ENCODE results near the gene FKBP5.

The FKBP5 gene

DNA sequence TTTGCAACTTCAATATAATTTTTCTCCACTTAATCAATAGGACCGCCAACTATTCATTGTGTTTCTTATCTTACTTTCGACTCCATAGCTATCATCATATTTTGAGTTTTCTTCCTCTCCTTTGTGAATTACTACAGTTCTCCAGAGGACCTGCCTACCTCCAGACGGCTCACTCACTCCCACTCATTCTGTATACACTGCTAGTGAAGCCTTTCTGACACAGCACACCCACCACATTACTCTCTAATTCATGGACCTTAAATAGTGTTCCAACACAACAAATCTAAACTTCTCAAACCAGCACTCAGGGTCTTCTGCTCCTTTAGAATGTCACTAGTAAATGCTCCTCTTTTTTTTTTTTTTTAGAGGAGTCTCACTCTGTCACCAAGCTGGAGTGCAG lies 23.8 kb downstream of the FKBP5 start:
- TF ChIP-seq, protein P1, sequence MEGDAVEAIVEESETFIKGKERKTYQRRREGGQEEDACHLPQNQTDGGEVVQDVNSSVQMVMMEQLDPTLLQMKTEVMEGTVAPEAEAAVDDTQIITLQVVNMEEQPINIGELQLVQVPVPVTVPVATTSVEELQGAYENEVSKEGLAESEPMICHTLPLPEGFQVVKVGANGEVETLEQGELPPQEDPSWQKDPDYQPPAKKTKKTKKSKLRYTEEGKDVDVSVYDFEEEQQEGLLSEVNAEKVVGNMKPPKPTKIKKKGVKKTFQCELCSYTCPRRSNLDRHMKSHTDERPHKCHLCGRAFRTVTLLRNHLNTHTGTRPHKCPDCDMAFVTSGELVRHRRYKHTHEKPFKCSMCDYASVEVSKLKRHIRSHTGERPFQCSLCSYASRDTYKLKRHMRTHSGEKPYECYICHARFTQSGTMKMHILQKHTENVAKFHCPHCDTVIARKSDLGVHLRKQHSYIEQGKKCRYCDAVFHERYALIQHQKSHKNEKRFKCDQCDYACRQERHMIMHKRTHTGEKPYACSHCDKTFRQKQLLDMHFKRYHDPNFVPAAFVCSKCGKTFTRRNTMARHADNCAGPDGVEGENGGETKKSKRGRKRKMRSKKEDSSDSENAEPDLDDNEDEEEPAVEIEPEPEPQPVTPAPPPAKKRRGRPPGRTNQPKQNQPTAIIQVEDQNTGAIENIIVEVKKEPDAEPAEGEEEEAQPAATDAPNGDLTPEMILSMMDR (IDR thresholded peaks at IDR 0.05; ENCODE audit: control insufficient read depth, insufficient read depth, low read depth, low read length, missing control alignments) = no peak
- H3K4me3 ChIP-seq (ENCODE audit: control insufficient read depth, low read depth, low read length) = no peak overlapping the region
- DNase-seq (ENCODE audit: low read depth) = no peak

DNA sequence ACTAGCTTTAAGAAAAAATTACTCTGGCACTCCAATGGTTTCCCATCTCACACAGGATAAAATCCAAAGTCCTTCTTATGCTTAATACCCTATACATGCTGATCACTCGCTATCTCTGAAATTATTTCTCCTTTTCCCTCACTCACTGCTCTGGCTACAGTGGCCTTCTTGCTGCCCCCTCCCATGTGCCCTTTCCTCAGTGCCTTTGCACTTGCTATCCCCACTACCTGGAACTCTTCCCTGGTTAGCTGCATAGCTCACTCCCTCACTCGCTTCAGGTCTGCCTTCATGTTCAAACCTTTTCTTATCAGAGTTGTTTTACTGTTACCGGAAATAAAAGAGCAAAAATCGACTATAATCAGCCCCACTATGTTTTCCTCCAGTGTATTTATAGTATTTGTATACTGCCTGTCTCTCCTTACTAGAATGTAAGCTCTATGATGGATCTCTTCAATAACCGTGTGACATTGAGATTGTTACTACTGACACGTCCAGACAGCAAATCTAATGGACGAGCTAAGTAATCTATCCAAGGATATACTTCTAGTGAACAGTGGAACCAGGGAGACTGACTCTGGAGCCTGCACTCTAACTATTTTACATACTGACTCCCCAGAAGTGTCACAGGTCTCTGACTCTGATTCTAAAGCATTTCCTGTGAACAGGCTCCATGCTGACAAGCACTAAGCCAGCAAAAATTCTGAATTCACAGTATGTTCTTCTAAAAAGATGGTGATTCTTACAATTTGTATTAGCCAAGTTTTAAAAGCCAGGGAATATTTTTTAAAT lies 25.1 kb downstream of the FKBP5 start:
- DNase-seq (ENCODE audit: low read depth) = no peak
- H3K4me3 ChIP-seq (ENCODE audit: control insufficient read depth, low read depth, low read length) = no peak overlapping the region
- TF ChIP-seq, protein P1 (IDR thresholded peaks at IDR 0.05; ENCODE audit: control insufficient read depth, insufficient read depth, low read depth, low read length, missing control alignments) = no peak

DNA sequence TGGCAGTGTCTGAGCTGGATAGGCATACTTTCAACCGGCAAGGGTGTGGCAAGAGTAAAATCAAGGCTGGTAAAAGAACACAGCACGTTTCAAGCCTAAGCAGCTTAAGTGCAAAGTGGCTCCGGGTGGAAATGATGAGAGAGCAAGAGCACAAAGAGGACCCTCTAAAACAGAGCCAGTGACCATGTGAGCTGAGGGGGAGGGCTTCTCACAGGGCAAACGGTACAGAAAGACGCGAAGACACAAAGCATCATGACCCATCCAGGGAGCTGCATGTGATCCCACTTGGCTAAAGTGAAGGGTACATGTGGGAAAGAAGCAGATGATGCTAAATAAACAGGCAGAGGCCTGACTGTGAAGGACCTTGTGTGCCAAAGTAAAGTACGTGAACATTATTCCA lies 25.7 kb downstream of the FKBP5 start:
- no peak for DNase-seq (ENCODE audit: low read depth)
- TF ChIP-seq, protein P1 (IDR thresholded peaks at IDR 0.05; ENCODE audit: control insufficient read depth, insufficient read depth, low read depth, low read length, missing control alignments) = no peak
- no peak overlapping the region for H3K4me3 ChIP-seq (ENCODE audit: control insufficient read depth, low read depth, low read length)

DNA sequence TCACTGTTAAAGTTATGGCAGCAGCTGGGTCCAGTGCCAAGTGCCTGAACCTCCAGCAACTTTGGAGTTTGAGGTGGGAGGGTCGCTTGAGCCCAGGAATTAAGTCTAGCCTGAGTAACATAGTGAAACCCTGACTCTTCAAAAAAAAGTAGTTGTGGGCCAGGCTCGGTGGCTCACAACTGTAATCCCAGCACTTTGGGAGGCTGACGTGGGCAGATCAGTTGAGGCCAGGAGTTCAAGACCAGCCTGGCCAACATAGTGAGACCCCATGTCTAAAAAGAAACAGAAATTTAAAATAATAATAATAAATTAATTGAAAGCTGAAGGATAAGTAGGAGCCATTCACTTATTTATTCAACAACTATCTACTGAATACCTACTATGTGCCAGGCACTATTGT lies 33.8 kb downstream of the FKBP5 start:
- no peak overlapping the region for H3K4me3 ChIP-seq (ENCODE audit: control insufficient read depth, low read depth, low read length)
- no peak for DNase-seq (ENCODE audit: low read depth)
- TF ChIP-seq, protein P1 (IDR thresholded peaks at IDR 0.05; ENCODE audit: control insufficient read depth, insufficient read depth, low read depth, low read length, missing control alignments) = no peak

DNA sequence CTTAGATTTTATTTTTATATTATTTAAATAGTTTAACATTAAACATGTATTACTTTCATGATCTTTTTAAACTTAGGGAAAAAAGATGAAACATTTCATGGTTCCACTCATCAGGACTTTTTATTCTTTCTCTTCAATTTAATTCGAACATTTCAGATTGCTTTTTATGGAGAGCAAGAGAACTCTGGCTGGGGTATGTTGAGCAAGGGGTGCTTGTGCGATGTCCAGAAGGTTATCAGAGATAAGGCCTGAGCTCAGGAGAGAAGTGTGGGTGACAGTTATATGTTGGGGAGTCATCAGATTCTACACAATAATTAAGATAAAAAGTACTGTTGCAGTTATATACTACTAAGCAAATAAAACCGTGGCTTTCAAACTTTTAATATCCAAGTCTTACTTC lies 37.5 kb downstream of the FKBP5 start:
- TF ChIP-seq, protein P1 (IDR thresholded peaks at IDR 0.05; ENCODE audit: control insufficient read depth, insufficient read depth, low read depth, low read length, missing control alignments) = no peak
- H3K4me3 ChIP-seq (ENCODE audit: control insufficient read depth, low read depth, low read length) = no peak overlapping the region
- DNase-seq (ENCODE audit: low read depth) = no peak

DNA sequence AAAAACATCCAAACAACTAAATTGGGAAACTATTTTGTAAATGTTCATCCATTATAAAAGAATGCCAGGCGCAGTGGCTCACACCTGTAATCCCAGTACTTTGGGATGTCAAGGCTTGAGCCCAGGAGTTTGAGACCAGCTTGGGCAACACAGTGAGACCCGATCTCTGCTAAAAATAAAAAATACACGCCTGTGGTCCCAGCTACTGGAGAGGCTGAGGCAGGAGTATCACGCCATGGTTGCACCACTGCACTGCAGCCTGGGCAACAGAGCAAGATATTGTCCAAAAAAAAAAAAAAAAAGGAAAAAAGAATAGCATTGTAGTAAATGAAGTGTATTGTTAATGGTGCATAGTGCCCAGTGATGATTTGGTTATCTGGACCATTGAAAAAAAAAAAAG lies 38.7 kb downstream of the FKBP5 start:
- H3K4me3 ChIP-seq (ENCODE audit: control insufficient read depth, low read depth, low read length) = no peak overlapping the region
- no peak for DNase-seq (ENCODE audit: low read depth)
- TF ChIP-seq, protein P1 (IDR thresholded peaks at IDR 0.05; ENCODE audit: control insufficient read depth, insufficient read depth, low read depth, low read length, missing control alignments) = no peak
